NCI-H748 treated with DMSO at 0.1 percent for 48 hours (cell line): ENCODE data around the gene JAKMIP1.

ENCODE experiments used
- DNase-seq: peaks from one replicate; lab custom pipeline; 2025; lab: John Stamatoyannopoulos, UW

The JAKMIP1 gene

GRCh38 chr4:5992171-5992827 lies 208.1 kb downstream of the JAKMIP1 start:
- no peak for DNase-seq

- no peak for DNase-seq
These were observed 208.9 kb downstream of the JAKMIP1 start for GRCh38 chr4:5991405-5991804.

GRCh38 chr4:5990446-5991160 lies 209.7 kb downstream of the JAKMIP1 start:
- DNase-seq: no peak

GRCh38 chr4:5989236-5990225 lies 210.8 kb downstream of the JAKMIP1 start:
- DNase-seq: no peak

GRCh38 chr4:5988086-5988845 lies 212.1 kb downstream of the JAKMIP1 start:
- DNase-seq: no peak

GRCh38 chr4:5984843-5985242 lies 215.5 kb downstream of the JAKMIP1 start:
- DNase-seq: no peak

GRCh38 chr4:5982156-5982973 lies 218.0 kb downstream of the JAKMIP1 start:
- DNase-seq: no peak

- no peak for DNase-seq
These were observed 219.8 kb downstream of the JAKMIP1 start for GRCh38 chr4:5980436-5981155.

- peak; percentile 9 for DNase-seq
These were observed 220.4 kb downstream of the JAKMIP1 start for GRCh38 chr4:5979981-5980380.

GRCh38 chr4:5976921-5977320 lies 223.4 kb downstream of the JAKMIP1 start:
- DNase-seq: no peak

GRCh38 chr4:5976431-5976830 lies 223.9 kb downstream of the JAKMIP1 start:
- DNase-seq: no peak
